Liver (tissue), 9 donors: ENCODE data around the gene RTN4. TPM values are rescaled to one million over a fixed set of nuclear protein-coding genes. Genes with fewer than 3 reads are reported as not detected.

Experiments used
- DNase-seq: peaks from one replicate; pipeline ENCODE4 v3.0.0-alpha.2; 2017; ENCODE audit warnings: low spot score
- H3K27ac ChIP-seq, 2 donors: one replicate each; pipeline ENCODE4 v1.7.0; 2013; ENCODE audit warnings: inconsistent platforms in 2 of 2, low read length in 2 of 2, control low read depth in 1 of 2, low read depth in 1 of 2, mild to moderate bottlenecking in 1 of 2
- H3K27me3 ChIP-seq, 4 donors: one replicate each; pipeline versions ENCODE4 v1.6.1 to v1.7.0; 2013; ENCODE audit warnings: low read length in 3 of 4, inconsistent platforms in 1 of 4, mild to moderate bottlenecking in 1 of 4, moderate library complexity in 1 of 4; ENCODE audit not compliant: control insufficient read depth in 4 of 4, insufficient read depth in 4 of 4
- H3K36me3 ChIP-seq, 4 donors: one replicate each; pipeline versions ENCODE4 v1.6.1 to v1.7.0; 2013; ENCODE audit warnings: low read length in 3 of 4, mild to moderate bottlenecking in 3 of 4, low read depth in 1 of 4, moderate library complexity in 1 of 4; ENCODE audit not compliant: control insufficient read depth in 4 of 4, insufficient read depth in 3 of 4
- H3K4me1 ChIP-seq, 4 donors: one replicate each; pipeline versions ENCODE4 v1.6.1 to v1.7.0; 2013; ENCODE audit warnings: low read length in 3 of 4, mild to moderate bottlenecking in 3 of 4, moderate library complexity in 1 of 4; ENCODE audit not compliant: control insufficient read depth in 4 of 4, insufficient read depth in 4 of 4
- H3K4me3 ChIP-seq, 3 donors: one replicate each; pipeline versions ENCODE4 v1.6.1 to v1.7.0; 2013; ENCODE audit warnings: low read length in 3 of 3, control low read depth in 1 of 3, low read depth in 1 of 3, mild to moderate bottlenecking in 1 of 3
- H3K9ac ChIP-seq, 2 donors: one replicate each; pipeline ENCODE4 v1.7.0; 2013; ENCODE audit warnings: low read length in 2 of 2, mild to moderate bottlenecking in 2 of 2, moderate library complexity in 2 of 2, control low read depth in 1 of 2, low read depth in 1 of 2
- H3K9me3 ChIP-seq, 4 donors: one replicate each; pipeline versions ENCODE4 v1.6.1 to v1.7.0; 2013; ENCODE audit warnings: low read length in 3 of 4; ENCODE audit not compliant: control insufficient read depth in 4 of 4
- EGR1 ChIP-seq, 2 donors: IDR thresholded peaks; 2 replicates each; pipeline ENCODE4 v1.6.1; 2016 to 2018; ENCODE audit warnings: antibody characterized with exemption in 2 of 2, low read depth in 2 of 2
- FOXA1 ChIP-seq: IDR thresholded peaks from 2 replicates; pipeline ENCODE4 v1.6.1; 2016; ENCODE audit warnings: antibody characterized with exemption
- GABPA ChIP-seq, 2 donors: IDR thresholded peaks in 1 of 2; conservative IDR thresholded peaks in 1 of 2; 2 replicates each; pipeline ENCODE4 v1.6.1; 2016; ENCODE audit warnings: antibody characterized with exemption in 2 of 2, mild to moderate bottlenecking in 1 of 2, moderate library complexity in 1 of 2
- HNF4A ChIP-seq, 2 donors: conservative IDR thresholded peaks; 2 replicates each; pipeline ENCODE4 v1.6.1; 2016; ENCODE audit warnings: antibody characterized with exemption in 2 of 2, mild to moderate bottlenecking in 2 of 2
- HNF4G ChIP-seq: IDR thresholded peaks from 2 replicates; pipeline ENCODE4 v1.6.1; 2016; ENCODE audit warnings: antibody characterized with exemption
- JUND ChIP-seq, 2 donors: IDR thresholded peaks; 2 replicates each; pipeline ENCODE4 v1.6.1; 2016; ENCODE audit warnings: antibody characterized with exemption in 2 of 2
- RAD21 ChIP-seq, 2 donors: IDR thresholded peaks; 2 replicates each; pipeline ENCODE4 v1.6.1; 2016; ENCODE audit warnings: antibody characterized with exemption in 2 of 2, mild to moderate bottlenecking in 2 of 2
- RXRA ChIP-seq, 2 donors: IDR thresholded peaks; 2 replicates each; pipeline ENCODE4 v1.6.1; 2017 to 2018; ENCODE audit warnings: antibody characterized with exemption in 2 of 2, mild to moderate bottlenecking in 1 of 2
- SP1 ChIP-seq: IDR thresholded peaks from 2 replicates; pipeline ENCODE4 v1.6.1; 2018; ENCODE audit warnings: antibody characterized with exemption, mild to moderate bottlenecking
- TAF1 ChIP-seq: conservative IDR thresholded peaks from 2 replicates; pipeline ENCODE4 v1.6.1; 2016; ENCODE audit warnings: antibody characterized with exemption, mild to moderate bottlenecking
- YY1 ChIP-seq: IDR thresholded peaks from 2 replicates; pipeline ENCODE4 v1.6.1; 2016; ENCODE audit warnings: antibody characterized with exemption, mild to moderate bottlenecking
- WGBS: extraction: QIAGEN DNeasy Blood & Tissue Kit; methylation state at CpG from one replicate; pipeline ENCODE4 v1.1.7; 2013; 5-methylcytosine and 5-hydroxymethylcytosine counted together
- polyA plus RNA-seq, 2 donors: library from polyadenylated mRNA; stranded (reverse) in 1 of 2; unstranded in 1 of 2; fragments of 200-250 nt in 1 of 2; fragments of >200 nt in 1 of 2; fragmentation: Nextera tagmentation in 1 of 2; extraction: Ambion mirVana in 1 of 2; gene quantifications; one replicate each; pipeline versions ENCODE4 v1.2.1 to v1.2.3, GENCODE V29; 2013 to 2015
- total RNA-seq, 2 donors: library from RNA; depleted of rRNA; stranded (reverse); fragments of >200 nt; gene quantifications; one replicate each; pipeline ENCODE4 v1.2.3, GENCODE V29; 2014
- TF ChIP-seq, protein P1 (sequence below): IDR thresholded peaks from 2 replicates; pipeline ENCODE4 v1.6.1; 2016; ENCODE audit warnings: antibody characterized with exemption
- TF ChIP-seq, protein P2 (sequence below): fragments of 150-350 bp; IDR thresholded peaks from 2 replicates; pipeline ENCODE4 v1.5.1; 2017; ENCODE audit warnings: improper control_type of control experiment, low read depth, low read length; ENCODE audit not compliant: missing input control
- TF ChIP-seq, protein P3 (sequence below): IDR thresholded peaks from 2 replicates; pipeline ENCODE4 v1.6.1; 2016; ENCODE audit warnings: antibody characterized with exemption
- TF ChIP-seq, protein P4 (sequence below): IDR thresholded peaks from 2 replicates; pipeline ENCODE4 v1.6.1; 2016; ENCODE audit warnings: antibody characterized with exemption
- TF ChIP-seq, protein P5 (sequence below): IDR thresholded peaks from 2 replicates; pipeline ENCODE4 v1.6.1; 2016; ENCODE audit warnings: antibody characterized with exemption, mild to moderate bottlenecking
- donor health status: healthy.
- donor health status: healthy.
- donor health status: healthy.
- donor health status: healthy.
- donor health status: healthy.

RTN4 gene
- total and polyA plus RNA-seq, 4 donors, result 73.5 to 348 (median 151) TPM

DNA sequence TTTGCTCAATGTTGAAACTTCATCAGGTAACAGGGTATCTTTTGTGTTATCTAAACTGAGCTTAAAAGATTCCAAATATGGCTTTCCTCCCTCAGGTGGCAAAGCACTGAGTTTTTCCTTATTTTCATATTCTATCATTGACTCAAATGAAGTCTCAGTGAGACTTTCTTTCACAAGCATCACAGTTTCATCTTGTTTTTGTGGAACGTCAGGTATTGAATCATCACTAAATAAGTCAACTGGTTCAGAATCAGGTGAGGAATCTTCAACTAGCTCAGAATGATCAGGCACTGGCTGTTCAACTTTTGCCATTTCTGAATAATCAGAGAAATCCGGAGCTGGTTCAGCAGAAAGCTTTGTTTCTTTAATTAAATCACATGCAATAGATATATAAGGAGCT, 24.6 kb downstream of the RTN4 start:
- Histone ChIP-seq H3K27me3 (no peaks in the 10 kb centered on the region), H3K4me1 (no peaks in the 10 kb centered on the region), H3K27ac (no peak overlapping the region), H3K36me3 (no peaks in the 10 kb centered on the region), H3K4me3 (no peak overlapping the region), H3K9ac (no peak overlapping the region), H3K9me3 (no peaks in the 10 kb centered on the region)
- WGBS, result 91% methylated on average over 2 of the region's 2 CpGs
- TF ChIP-seq JUND (IDR thresholded peaks at IDR 0.05) (no peak), SP1 (no peak), HNF4A (conservative IDR thresholded peaks at IDR 0.05) (no peak)
- TF ChIP-seq, protein P1, sequence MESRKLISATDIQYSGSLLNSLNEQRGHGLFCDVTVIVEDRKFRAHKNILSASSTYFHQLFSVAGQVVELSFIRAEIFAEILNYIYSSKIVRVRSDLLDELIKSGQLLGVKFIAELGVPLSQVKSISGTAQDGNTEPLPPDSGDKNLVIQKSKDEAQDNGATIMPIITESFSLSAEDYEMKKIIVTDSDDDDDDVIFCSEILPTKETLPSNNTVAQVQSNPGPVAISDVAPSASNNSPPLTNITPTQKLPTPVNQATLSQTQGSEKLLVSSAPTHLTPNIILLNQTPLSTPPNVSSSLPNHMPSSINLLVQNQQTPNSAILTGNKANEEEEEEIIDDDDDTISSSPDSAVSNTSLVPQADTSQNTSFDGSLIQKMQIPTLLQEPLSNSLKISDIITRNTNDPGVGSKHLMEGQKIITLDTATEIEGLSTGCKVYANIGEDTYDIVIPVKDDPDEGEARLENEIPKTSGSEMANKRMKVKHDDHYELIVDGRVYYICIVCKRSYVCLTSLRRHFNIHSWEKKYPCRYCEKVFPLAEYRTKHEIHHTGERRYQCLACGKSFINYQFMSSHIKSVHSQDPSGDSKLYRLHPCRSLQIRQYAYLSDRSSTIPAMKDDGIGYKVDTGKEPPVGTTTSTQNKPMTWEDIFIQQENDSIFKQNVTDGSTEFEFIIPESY, result no peak
- TF ChIP-seq, protein P2, sequence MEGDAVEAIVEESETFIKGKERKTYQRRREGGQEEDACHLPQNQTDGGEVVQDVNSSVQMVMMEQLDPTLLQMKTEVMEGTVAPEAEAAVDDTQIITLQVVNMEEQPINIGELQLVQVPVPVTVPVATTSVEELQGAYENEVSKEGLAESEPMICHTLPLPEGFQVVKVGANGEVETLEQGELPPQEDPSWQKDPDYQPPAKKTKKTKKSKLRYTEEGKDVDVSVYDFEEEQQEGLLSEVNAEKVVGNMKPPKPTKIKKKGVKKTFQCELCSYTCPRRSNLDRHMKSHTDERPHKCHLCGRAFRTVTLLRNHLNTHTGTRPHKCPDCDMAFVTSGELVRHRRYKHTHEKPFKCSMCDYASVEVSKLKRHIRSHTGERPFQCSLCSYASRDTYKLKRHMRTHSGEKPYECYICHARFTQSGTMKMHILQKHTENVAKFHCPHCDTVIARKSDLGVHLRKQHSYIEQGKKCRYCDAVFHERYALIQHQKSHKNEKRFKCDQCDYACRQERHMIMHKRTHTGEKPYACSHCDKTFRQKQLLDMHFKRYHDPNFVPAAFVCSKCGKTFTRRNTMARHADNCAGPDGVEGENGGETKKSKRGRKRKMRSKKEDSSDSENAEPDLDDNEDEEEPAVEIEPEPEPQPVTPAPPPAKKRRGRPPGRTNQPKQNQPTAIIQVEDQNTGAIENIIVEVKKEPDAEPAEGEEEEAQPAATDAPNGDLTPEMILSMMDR, result no peak
- TF ChIP-seq, protein P3, sequence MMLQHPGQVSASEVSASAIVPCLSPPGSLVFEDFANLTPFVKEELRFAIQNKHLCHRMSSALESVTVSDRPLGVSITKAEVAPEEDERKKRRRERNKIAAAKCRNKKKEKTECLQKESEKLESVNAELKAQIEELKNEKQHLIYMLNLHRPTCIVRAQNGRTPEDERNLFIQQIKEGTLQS, result no peak
- DNase-seq, result no peak

DNA sequence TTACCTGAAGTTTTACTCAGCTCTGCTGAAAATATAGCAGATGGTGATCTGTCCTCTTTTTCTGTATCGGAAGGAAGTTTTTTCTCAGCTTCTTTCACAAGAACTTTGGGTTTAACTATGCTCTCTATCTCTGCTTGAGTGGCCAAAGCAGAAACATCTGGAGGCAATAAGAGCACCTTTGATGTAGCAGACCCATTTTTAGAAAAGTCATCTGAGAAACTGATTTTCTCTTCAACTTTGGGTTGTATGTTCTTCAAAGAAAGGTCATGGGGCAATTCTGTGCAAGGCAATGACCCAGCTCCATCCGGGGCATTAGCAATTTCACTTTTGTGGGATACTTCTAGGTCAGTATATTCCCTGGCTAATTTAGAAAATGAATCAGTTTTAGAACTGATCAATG, 25.2 kb downstream of the RTN4 start:
- TF ChIP-seq JUND (IDR thresholded peaks at IDR 0.05) (no peak), FOXA1 (no peak), EGR1 (IDR thresholded peaks at IDR 0.05; ENCODE audit: low read depth in 2 of 2) (no peak), SP1 (no peak), HNF4A (conservative IDR thresholded peaks at IDR 0.05) (no peak), RXRA (IDR thresholded peaks at IDR 0.05) (no peak), TAF1 (no peak), HNF4G (no peak), RAD21 (IDR thresholded peaks at IDR 0.05) (no peak), YY1 (no peak), GABPA (IDR thresholded peaks at IDR 0.05 in 1 of 2, conservative IDR thresholded peaks at IDR 0.05 in 1 of 2) (no peak)
- TF ChIP-seq, protein P4, sequence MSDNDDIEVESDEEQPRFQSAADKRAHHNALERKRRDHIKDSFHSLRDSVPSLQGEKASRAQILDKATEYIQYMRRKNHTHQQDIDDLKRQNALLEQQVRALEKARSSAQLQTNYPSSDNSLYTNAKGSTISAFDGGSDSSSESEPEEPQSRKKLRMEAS, result no peak
- TF ChIP-seq, protein P1, result no peak
- TF ChIP-seq, protein P5, sequence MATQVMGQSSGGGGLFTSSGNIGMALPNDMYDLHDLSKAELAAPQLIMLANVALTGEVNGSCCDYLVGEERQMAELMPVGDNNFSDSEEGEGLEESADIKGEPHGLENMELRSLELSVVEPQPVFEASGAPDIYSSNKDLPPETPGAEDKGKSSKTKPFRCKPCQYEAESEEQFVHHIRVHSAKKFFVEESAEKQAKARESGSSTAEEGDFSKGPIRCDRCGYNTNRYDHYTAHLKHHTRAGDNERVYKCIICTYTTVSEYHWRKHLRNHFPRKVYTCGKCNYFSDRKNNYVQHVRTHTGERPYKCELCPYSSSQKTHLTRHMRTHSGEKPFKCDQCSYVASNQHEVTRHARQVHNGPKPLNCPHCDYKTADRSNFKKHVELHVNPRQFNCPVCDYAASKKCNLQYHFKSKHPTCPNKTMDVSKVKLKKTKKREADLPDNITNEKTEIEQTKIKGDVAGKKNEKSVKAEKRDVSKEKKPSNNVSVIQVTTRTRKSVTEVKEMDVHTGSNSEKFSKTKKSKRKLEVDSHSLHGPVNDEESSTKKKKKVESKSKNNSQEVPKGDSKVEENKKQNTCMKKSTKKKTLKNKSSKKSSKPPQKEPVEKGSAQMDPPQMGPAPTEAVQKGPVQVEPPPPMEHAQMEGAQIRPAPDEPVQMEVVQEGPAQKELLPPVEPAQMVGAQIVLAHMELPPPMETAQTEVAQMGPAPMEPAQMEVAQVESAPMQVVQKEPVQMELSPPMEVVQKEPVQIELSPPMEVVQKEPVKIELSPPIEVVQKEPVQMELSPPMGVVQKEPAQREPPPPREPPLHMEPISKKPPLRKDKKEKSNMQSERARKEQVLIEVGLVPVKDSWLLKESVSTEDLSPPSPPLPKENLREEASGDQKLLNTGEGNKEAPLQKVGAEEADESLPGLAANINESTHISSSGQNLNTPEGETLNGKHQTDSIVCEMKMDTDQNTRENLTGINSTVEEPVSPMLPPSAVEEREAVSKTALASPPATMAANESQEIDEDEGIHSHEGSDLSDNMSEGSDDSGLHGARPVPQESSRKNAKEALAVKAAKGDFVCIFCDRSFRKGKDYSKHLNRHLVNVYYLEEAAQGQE, result no peak
- Histone ChIP-seq H3K4me3 (no peak overlapping the region), H3K9me3 (no peaks in the 10 kb centered on the region), H3K36me3 (no peaks in the 10 kb centered on the region), H3K4me1 (no peaks in the 10 kb centered on the region), H3K27ac (no peak overlapping the region), H3K9ac (no peak overlapping the region), H3K27me3 (no peaks in the 10 kb centered on the region)
- WGBS, result 78% methylated on average over 2 of the region's 2 CpGs
- no peak for DNase-seq
